CD4-positive, alpha-beta memory T cell (primary cell): ENCODE data around the gene FXYD5. TPM values are rescaled to one million over a fixed set of nuclear protein-coding genes. Genes with fewer than 3 reads are reported as not detected.
A peak's percentile ranks its signal among the peaks of the same experiment; 100 is the strongest.

Experiments used
- CTCF ChIA-PET: fragments of 350-600 bp; sonication (Branson Sonifier 250); formaldehyde crosslinking; loops from one replicate; lab custom pipeline; 2021; ENCODE audit warnings: inconsistent platforms; ENCODE audit not compliant: partially characterized antibody; lab: Charles Lee
- POLR2A ChIA-PET: fragments of 350-600 bp; sonication (Branson Sonifier 250); formaldehyde crosslinking; loops from one replicate; lab custom pipeline; 2021; ENCODE audit not compliant: partially characterized antibody; lab: Charles Lee
- DNase-seq, 5 donors: peaks; one replicate each; pipeline versions ENCODE4 v3.0.0 to v3.0.0-alpha.2; 2020 to 2022; ENCODE audit warnings: mixed read lengths in 1 of 5
- H3K27ac ChIP-seq: one replicate; pipeline ENCODE4 v1.7.0; 2013; ENCODE audit warnings: low read depth, low read length
- H3K27me3 ChIP-seq: 2 replicates; pipeline ENCODE4 v1.7.0; 2013; ENCODE audit warnings: mild to moderate bottlenecking, low read length, moderate library complexity; ENCODE audit not compliant: insufficient read depth
- H3K36me3 ChIP-seq: 2 replicates; pipeline ENCODE4 v1.7.0; 2013; ENCODE audit warnings: mild to moderate bottlenecking, low read length, moderate library complexity; ENCODE audit not compliant: insufficient read depth
- H3K4me1 ChIP-seq: 2 replicates; pipeline ENCODE4 v1.7.0; 2013; ENCODE audit warnings: mild to moderate bottlenecking, low read length, moderate library complexity; ENCODE audit not compliant: insufficient read depth
- H3K4me3 ChIP-seq, 2 donors: one replicate each; pipeline ENCODE4 v1.7.0; 2013; ENCODE audit warnings: low read length in 2 of 2, mild to moderate bottlenecking in 1 of 2
- H3K9me3 ChIP-seq, 2 donors: one replicate each; pipeline ENCODE4 v1.7.0; 2013; ENCODE audit warnings: low read length in 2 of 2, control low read depth in 1 of 2; ENCODE audit not compliant: control insufficient read depth in 1 of 2
- H3K27ac Mint-ChIP-seq, 7 donors: one replicate each; pipeline ENCODE4 v1.8.0; 2020 to 2021; ENCODE audit warnings: mixed read lengths in 7 of 7, mild to moderate bottlenecking in 6 of 7, inconsistent platforms in 3 of 7, moderate library complexity in 3 of 7
- H3K27me3 Mint-ChIP-seq, 2 donors: one replicate each; pipeline ENCODE4 v1.8.0; 2020 to 2021; ENCODE audit warnings: mixed read lengths in 2 of 2
- H3K36me3 Mint-ChIP-seq, 2 donors: one replicate each; pipeline ENCODE4 v1.8.0; 2020 to 2021; ENCODE audit warnings: mixed read lengths in 2 of 2, inconsistent platforms in 1 of 2, mild to moderate bottlenecking in 1 of 2
- H3K4me1 Mint-ChIP-seq, 4 donors: one replicate each; pipeline ENCODE4 v1.8.0; 2020 to 2021; ENCODE audit warnings: mixed read lengths in 4 of 4, mild to moderate bottlenecking in 1 of 4
- H3K4me3 Mint-ChIP-seq, 8 donors: one replicate each; pipeline ENCODE4 v1.8.0; 2020 to 2021; ENCODE audit warnings: mixed read lengths in 8 of 8, mild to moderate bottlenecking in 7 of 8, moderate library complexity in 6 of 8, inconsistent platforms in 3 of 8
- H3K9me3 Mint-ChIP-seq, 8 donors: one replicate each; pipeline ENCODE4 v1.8.0; 2020 to 2021; ENCODE audit warnings: mixed read lengths in 8 of 8, mild to moderate bottlenecking in 5 of 8, inconsistent platforms in 3 of 8, moderate library complexity in 1 of 8
- intact Hi-C: fragments of 100-400 bp; cut with micrococcal nuclease; formaldehyde crosslinking; loops from one replicate; pipeline ENCODE4 v1.15.1; 2023
- polyA plus RNA-seq, 2 donors: library from polyadenylated mRNA; unstranded; fragments of 300-500 nt; fragmentation: Illumina TruSeq; gene quantifications; one replicate each; pipeline ENCODE4 v1.2.3, GENCODE V29; 2021
- total RNA-seq, 2 experiments: library from RNA; stranded (reverse); gene quantifications; one replicate each; pipeline ENCODE4 v1.2.3, GENCODE V29; 2021

FXYD5 gene
- total and polyA plus RNA-seq, 4 experiments from 2014 or later: 452 to 833 (median 479) TPM

- no peaks in the 10 kb centered on the region for H3K9me3 Mint-ChIP-seq
- H3K36me3 ChIP-seq: no peaks in the 10 kb centered on the region
- peak in 2 of 5 donors; percentile 23 to 54 for DNase-seq
- H3K9me3 ChIP-seq: no peaks in the 10 kb centered on the region
- CTCF ChIA-PET: interaction anchor here (0.8 to 5.6 kb wide), 14 partner anchors 10 to 352 kb away, joined by 3 to 90 read pairs (median 10); partner anchors contain the start of gene FXYD5
- peak within 1 kb of the TSS; percentile 85 to 96 (median 90) for H3K27ac Mint-ChIP-seq
- H3K27me3 Mint-ChIP-seq: no peaks in the 10 kb centered on the region
- H3K27me3 ChIP-seq: no peaks in the 10 kb centered on the region
- POLR2A ChIA-PET: interaction anchor here (0.6 to 6.8 kb wide), 11 partner anchors 11 to 327 kb away, joined by 3 to 112 read pairs (median 23); partner anchors contain the start of genes FXYD5 and USF2
- peak within 1 kb of the TSS; percentile 42 to 75 for H3K4me3 ChIP-seq
- peaks cover 28 to 54% (median 40%) of the 10 kb centered on the region in 4 donors for H3K4me1 Mint-ChIP-seq
- H3K4me1 ChIP-seq: peaks cover 46% of the 10 kb centered on the region
- H3K36me3 Mint-ChIP-seq: peaks cover 0 to 2% of the 10 kb centered on the region in 2 donors
- peak within 1 kb of the TSS; percentile 76 to 96 (median 88) for H3K4me3 Mint-ChIP-seq
- no peak within 1 kb of the TSS for H3K27ac ChIP-seq
- intact Hi-C loops: loop anchor here (2.0 to 10.0 kb wide), 2 partner anchors 126 to 202 kb away; partner anchors contain the start of genes FFAR1 and USF2
These were observed 11.3 kb upstream of the FXYD5 start, which contains the start of gene FXYD7 for GRCh38 chr19:35143231-35143715. Gene FXYD7, plus strand, starts transcription at chr19:35143255. Its CDS starts 79 bp downstream, at chr19:35143334.

DNA sequence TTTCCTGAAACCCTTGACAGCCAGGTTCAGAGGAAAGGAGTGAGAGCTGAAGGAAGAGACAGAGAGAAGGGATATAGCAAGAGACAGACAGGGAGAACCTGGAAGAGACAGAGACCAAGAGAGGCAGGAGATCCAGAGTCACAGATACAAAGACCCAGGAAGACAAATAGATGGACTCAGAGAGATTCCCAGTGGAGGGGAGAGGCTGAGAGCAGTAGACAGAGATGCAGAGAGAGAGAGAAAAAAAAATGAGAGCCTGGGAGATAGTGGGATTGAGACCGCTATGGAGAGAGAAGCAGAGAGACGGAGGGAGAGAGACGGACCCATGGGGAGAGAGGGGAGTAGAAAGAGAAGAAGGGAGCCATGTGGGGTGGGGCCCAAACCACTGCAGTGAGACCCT lies 10.7 kb upstream of the FXYD5 start:
- Histone ChIP-seq H3K27me3 (no peaks in the 10 kb centered on the region), H3K4me3 (no peak overlapping the region), H3K36me3 (no peaks in the 10 kb centered on the region), H3K9me3 (no peaks in the 10 kb centered on the region), H3K4me1 (peaks cover 46% of the 10 kb centered on the region), H3K27ac (no peak overlapping the region)
- intact Hi-C loops: loop anchor here (2.0 to 10.0 kb wide), 2 partner anchors 125 to 201 kb away; partner anchors contain the start of genes FFAR1 and USF2
- peak overlapping the region; percentile 32 to 77 (median 68) for H3K4me3 Mint-ChIP-seq
- ChIA-PET POLR2A (interaction anchor here (2.1 to 6.8 kb wide), 6 partner anchors 11 to 97 kb away, joined by 8 to 112 read pairs (median 30); partner anchors contain the start of gene FXYD5), CTCF (interaction anchor here (0.8 to 5.6 kb wide), 6 partner anchors 9 to 351 kb away, joined by 3 to 90 read pairs (median 5); partner anchors contain the start of gene FXYD5)
- no peaks in the 10 kb centered on the region for H3K27me3 Mint-ChIP-seq
- H3K4me1 Mint-ChIP-seq: peaks cover 28 to 54% (median 40%) of the 10 kb centered on the region in 4 donors
- H3K27ac Mint-ChIP-seq: peak overlapping the region; percentile 75 to 89 (median 82)
- peaks cover 0 to 2% of the 10 kb centered on the region in 2 donors for H3K36me3 Mint-ChIP-seq
- DNase-seq: no peak
- no peaks in the 10 kb centered on the region for H3K9me3 Mint-ChIP-seq

- no peak for DNase-seq
- Mint-ChIP-seq H3K36me3 (peaks cover 0 to 2% of the 10 kb centered on the region in 2 donors), H3K4me1 (peaks cover 28 to 54% (median 38%) of the 10 kb centered on the region in 4 donors), H3K27me3 (no peaks in the 10 kb centered on the region), H3K9me3 (no peaks in the 10 kb centered on the region), H3K27ac (peak overlapping the region in 6 of 7 donors; percentile 75 to 88 (median 80)), H3K4me3 (peak overlapping the region in 6 of 8 donors; percentile 31 to 77 (median 68))
- H3K9me3 ChIP-seq: no peaks in the 10 kb centered on the region
- H3K4me1 ChIP-seq: peaks cover 46% of the 10 kb centered on the region
- no peaks in the 10 kb centered on the region for H3K27me3 ChIP-seq
- POLR2A ChIA-PET: interaction anchor here (0.6 to 6.8 kb wide), 6 partner anchors 10 to 97 kb away, joined by 3 to 112 read pairs (median 30); partner anchors contain the start of gene FXYD5
- H3K27ac ChIP-seq: no peak overlapping the region
- intact Hi-C loops: loop anchor here (10.0 kb wide), 1 partner anchor 201 kb away; the partner anchor contains the start of gene FFAR1
- CTCF ChIA-PET: interaction anchor here (1.1 to 5.6 kb wide), 4 partner anchors 9 to 351 kb away, joined by 3 to 90 read pairs (median 5); partner anchors contain the start of gene FXYD5
- no peaks in the 10 kb centered on the region for H3K36me3 ChIP-seq
- no peak overlapping the region for H3K4me3 ChIP-seq
These were observed 10.3 kb upstream of the FXYD5 start for GRCh38 chr19:35144259-35144599.

DNA sequence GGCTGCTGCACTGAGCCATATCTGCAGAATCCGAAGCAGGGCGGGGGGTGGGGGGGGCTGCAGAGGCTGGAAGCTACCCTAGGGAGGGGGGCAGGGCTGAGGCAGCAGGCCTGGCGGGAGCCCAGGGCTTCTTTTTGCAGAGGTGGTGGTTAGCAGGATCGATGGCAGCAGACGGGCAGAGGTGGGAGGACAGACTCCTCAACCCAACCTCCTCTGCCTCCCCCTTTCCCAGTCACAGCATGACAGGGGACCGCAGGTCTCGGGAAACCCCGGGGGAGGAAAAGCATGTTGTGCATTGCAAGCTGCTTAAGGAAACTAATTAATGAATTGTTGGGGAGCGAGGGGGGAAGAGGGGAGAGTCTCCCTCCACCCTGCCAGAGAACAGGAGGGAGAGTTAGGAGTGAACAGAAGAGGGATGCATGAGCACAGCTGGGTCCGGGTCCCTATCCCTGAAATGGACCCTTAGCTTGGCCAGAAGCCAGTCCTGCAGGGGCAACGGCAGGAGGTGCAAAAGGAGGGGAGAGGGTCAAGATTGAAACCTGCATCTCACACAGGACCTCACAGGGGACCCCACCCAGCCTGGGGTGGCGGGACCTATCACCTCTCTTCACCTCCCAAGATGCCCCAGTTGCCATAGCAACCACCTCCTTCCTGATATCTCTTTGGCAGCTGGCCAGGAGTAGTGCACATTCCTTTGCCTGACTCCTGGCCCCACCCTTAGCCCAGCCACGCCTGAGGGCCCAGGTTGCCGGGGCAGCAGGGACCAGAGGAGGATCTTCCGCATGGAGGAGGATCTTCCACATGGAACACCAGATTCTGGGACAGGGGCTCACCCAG lies 9.7 kb upstream of the FXYD5 start:
- no peak overlapping the region for H3K27ac ChIP-seq
- H3K4me1 Mint-ChIP-seq: peaks cover 28 to 54% (median 38%) of the 10 kb centered on the region in 4 donors
- no peaks in the 10 kb centered on the region for H3K36me3 ChIP-seq
- H3K9me3 ChIP-seq: no peaks in the 10 kb centered on the region
- H3K4me3 Mint-ChIP-seq: peak overlapping the region in 7 of 8 donors; percentile 17 to 62 (median 41)
- H3K27me3 Mint-ChIP-seq: no peaks in the 10 kb centered on the region
- peak; percentile 47 to 66 (median 51) for DNase-seq
- H3K4me3 ChIP-seq: no peak overlapping the region
- peak overlapping the region; percentile 36 to 90 (median 83) for H3K27ac Mint-ChIP-seq
- ChIA-PET POLR2A (interaction anchor here (0.6 to 6.8 kb wide), 7 partner anchors 10 to 96 kb away, joined by 3 to 112 read pairs (median 27); partner anchors contain the start of gene FXYD5), CTCF (interaction anchor here (0.9 to 5.6 kb wide), 4 partner anchors 8 to 92 kb away, joined by 3 to 90 read pairs (median 5); partner anchors contain the start of gene FXYD5)
- no peaks in the 10 kb centered on the region for H3K27me3 ChIP-seq
- peaks cover 0 to 2% of the 10 kb centered on the region in 2 donors for H3K36me3 Mint-ChIP-seq
- intact Hi-C loops: loop anchor here (10.0 kb wide), 1 partner anchor 200 kb away; the partner anchor contains the start of gene FFAR1
- peaks cover 46% of the 10 kb centered on the region for H3K4me1 ChIP-seq
- no peaks in the 10 kb centered on the region for H3K9me3 Mint-ChIP-seq

GRCh38 chr19:35146746-35147459 lies 7.6 kb upstream of the FXYD5 start:
- Histone ChIP-seq H3K36me3 (no peaks in the 10 kb centered on the region), H3K9me3 (no peaks in the 10 kb centered on the region), H3K27me3 (no peaks in the 10 kb centered on the region), H3K4me3 (no peak overlapping the region), H3K4me1 (peaks cover 33% of the 10 kb centered on the region), H3K27ac (no peak overlapping the region)
- Mint-ChIP-seq H3K4me1 (peaks cover 19 to 39% (median 28%) of the 10 kb centered on the region in 4 donors), H3K36me3 (no peaks in the 10 kb centered on the region), H3K27ac (peak overlapping the region in 5 of 7 donors; percentile 15 to 88 (median 66)), H3K27me3 (no peaks in the 10 kb centered on the region), H3K4me3 (no peak overlapping the region), H3K9me3 (no peaks in the 10 kb centered on the region)
- intact Hi-C loops: loop anchor here (10.0 kb wide), 1 partner anchor 198 kb away; the partner anchor contains the start of gene FFAR1
- DNase-seq: no peak
- CTCF ChIA-PET: interaction anchor here (1.1 kb wide), 1 partner anchor 13 kb away, joined by 3 read pairs; no protein-coding TSS in a partner anchor
- POLR2A ChIA-PET: interaction anchor here (6.8 kb wide), 1 partner anchor 67 kb away, joined by 112 read pairs; no protein-coding TSS in a partner anchor

DNA sequence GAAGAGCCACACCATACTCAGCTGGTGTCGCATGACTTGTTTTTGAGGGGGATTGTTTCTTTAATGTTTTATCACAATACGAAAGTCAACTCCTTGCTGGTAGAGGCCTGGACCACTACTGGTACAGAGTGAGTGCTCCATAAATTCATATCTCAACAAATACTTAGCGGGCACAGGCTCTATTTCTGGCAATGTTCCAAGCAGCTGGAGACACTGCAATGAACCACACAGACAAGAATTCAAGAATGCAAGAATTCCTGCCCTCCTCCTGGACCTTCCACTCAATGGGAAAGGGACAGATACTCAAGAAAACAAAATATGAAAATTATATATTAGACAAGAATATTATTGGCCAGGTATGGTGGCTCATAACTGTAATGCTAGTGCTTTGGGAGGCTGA lies 5.1 kb upstream of the FXYD5 start:
- H3K9me3 ChIP-seq: no peaks in the 10 kb centered on the region
- POLR2A ChIA-PET: interaction anchor here (1.2 to 1.3 kb wide), 2 partner anchors 61 to 115 kb away, joined by 3 to 5 read pairs; no protein-coding TSS in a partner anchor
- H3K27me3 Mint-ChIP-seq: no peaks in the 10 kb centered on the region
- intact Hi-C loops: loop anchor here (10.0 kb wide), 1 partner anchor 195 kb away; the partner anchor contains the start of gene FFAR1
- peaks cover 16 to 34% (median 23%) of the 10 kb centered on the region in 4 donors for H3K4me1 Mint-ChIP-seq
- peaks cover 23% of the 10 kb centered on the region for H3K4me1 ChIP-seq
- H3K9me3 Mint-ChIP-seq: no peaks in the 10 kb centered on the region
- H3K36me3 Mint-ChIP-seq: peaks cover 0 to 2% of the 10 kb centered on the region in 2 donors
- no peaks in the 10 kb centered on the region for H3K27me3 ChIP-seq
- peak overlapping the region in 3 of 7 donors; percentile 13 to 76 (median 18) for H3K27ac Mint-ChIP-seq
- H3K36me3 ChIP-seq: no peaks in the 10 kb centered on the region
- H3K4me3 Mint-ChIP-seq: no peak overlapping the region
- H3K27ac ChIP-seq: no peak overlapping the region
- CTCF ChIA-PET: interaction anchor here (1.3 kb wide), 1 partner anchor 68 kb away, joined by 3 read pairs; no protein-coding TSS in a partner anchor
- H3K4me3 ChIP-seq: no peak overlapping the region
- no peak for DNase-seq
